ENCODE results near the gene UFSP1. TPM values are rescaled to one million over a fixed set of nuclear protein-coding genes. Genes with fewer than 3 reads are reported as not detected.

Gene UFSP1
- total RNA-seq, 1 experiment from 2014 or later: 6.1 TPM

DNA sequence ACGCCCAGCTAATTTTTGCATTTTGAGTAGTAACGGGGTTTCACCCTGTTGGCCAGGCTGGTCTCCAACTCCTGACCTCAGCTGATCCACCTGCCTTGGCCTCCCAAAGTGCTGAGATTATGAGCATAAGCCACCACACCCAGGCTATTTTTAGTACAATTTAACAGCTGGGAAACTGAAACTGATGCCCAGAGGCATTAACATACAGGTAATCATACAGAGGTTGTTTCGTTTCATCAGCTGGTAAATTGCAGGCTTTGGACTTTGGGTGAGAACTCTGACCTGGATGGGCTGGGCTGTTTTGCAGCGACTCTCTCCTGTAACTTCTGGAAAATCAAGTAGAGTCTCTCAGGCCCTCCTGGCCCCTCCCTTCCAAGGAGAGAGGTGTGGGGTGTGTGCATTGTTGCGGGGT, 12.4 kb upstream of the UFSP1 start:
- no peak for DNase-seq
- H3K4me1 ChIP-seq: no peaks in the 10 kb centered on the region
- H3K4me3 ChIP-seq: no peak overlapping the region
- H3K27ac ChIP-seq: no peak overlapping the region
- no peaks in the 10 kb centered on the region for H3K9me3 ChIP-seq (replicated peaks)
- H3K36me3 ChIP-seq: no peaks in the 10 kb centered on the region
- peaks cover 5% of the 10 kb centered on the region; the same call in 1 of the 2 replicates for H3K27me3 ChIP-seq

DNA sequence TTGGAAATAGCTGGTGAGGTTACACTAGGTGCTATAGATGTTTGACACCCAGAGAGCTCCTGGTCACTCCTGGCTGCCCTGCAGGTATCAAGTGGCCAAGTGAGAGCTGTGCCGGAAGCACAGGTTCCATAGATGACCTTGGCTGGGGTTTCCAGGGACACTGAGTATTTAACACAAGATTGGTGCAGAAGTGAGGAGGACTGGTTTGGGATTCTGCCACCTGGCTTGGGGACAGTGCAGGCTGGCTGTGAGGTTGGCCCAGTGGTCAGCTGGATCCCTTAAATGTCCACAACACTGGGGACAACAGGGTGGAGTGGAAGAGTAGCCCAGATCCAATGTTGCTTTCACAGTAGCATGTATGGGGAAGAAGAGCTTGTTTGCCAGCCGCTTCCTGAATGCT, 11.5 kb upstream of the UFSP1 start:
- Histone ChIP-seq H3K36me3 (no peaks in the 10 kb centered on the region), H3K9me3 (replicated peaks) (no peaks in the 10 kb centered on the region), H3K4me1 (no peaks in the 10 kb centered on the region), H3K4me3 (no peak overlapping the region), H3K27me3 (peaks cover 11% of the 10 kb centered on the region), H3K27ac (no peak overlapping the region)
- DNase-seq: no peak

- DNase-seq: no peak
- Histone ChIP-seq H3K36me3 (no peaks in the 10 kb centered on the region), H3K4me1 (no peaks in the 10 kb centered on the region), H3K27ac (no peak overlapping the region), H3K4me3 (no peak overlapping the region), H3K9me3 (replicated peaks) (no peaks in the 10 kb centered on the region), H3K27me3 (peaks cover 16% of the 10 kb centered on the region)
These were observed 9.9 kb upstream of the UFSP1 start for GRCh38 chr7:100899432-100899831.

- no peaks in the 10 kb centered on the region for H3K36me3 ChIP-seq
- H3K4me1 ChIP-seq: no peaks in the 10 kb centered on the region
- no peak for DNase-seq
- H3K9me3 ChIP-seq (replicated peaks): no peaks in the 10 kb centered on the region
- H3K4me3 ChIP-seq: no peak overlapping the region
- no peak overlapping the region for H3K27ac ChIP-seq
- peaks cover 16% of the 10 kb centered on the region for H3K27me3 ChIP-seq
These were observed 8.4 kb upstream of the UFSP1 start for GRCh38 chr7:100897772-100898454.

GRCh38 chr7:100896732-100897608, 7.5 kb upstream of the UFSP1 start:
- Histone ChIP-seq H3K9me3 (replicated peaks) (no peaks in the 10 kb centered on the region), H3K36me3 (no peaks in the 10 kb centered on the region), H3K4me1 (no peaks in the 10 kb centered on the region), H3K27me3 (peaks cover 11% of the 10 kb centered on the region), H3K4me3 (no peak overlapping the region), H3K27ac (no peak overlapping the region)
- peak in 1 of 2 experiments; percentile 42 for DNase-seq

DNA sequence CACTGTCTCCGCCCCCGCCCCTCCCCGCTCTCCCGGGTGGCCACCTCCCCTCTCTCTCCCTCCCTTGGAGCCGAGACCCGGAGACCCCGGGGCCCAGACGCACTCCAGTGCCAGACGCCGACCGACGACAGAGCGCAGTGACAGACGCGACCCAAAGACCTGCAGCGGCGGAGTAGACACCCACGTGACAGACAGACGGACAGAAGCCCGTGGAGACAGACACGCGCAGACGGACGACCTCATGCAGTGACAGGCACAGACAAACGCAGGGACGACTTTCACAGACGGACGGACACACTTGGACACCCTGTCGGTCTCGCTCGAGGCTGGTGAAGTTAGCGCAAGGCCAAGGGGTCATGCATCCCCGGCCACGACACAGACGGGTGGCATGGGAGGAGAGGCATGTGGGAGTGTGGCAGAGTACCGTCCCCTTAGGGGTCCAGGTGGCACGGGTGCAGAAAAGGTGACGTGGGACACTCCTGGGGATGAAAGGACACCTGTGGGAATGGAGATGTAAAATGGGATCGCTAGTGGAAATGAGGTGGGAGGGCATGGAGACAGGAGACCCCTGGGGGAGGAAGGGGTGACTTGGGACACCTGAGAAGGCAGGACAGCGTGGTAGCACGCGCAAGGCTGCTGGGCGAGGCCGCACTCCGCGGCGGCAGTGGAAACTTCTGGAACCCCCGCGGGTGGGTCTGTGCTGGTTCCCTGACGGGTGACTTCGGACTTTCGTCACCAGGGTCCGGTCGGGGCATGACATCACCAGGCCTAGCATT, 6.6 kb upstream of the UFSP1 start:
- DNase-seq: peak; percentile 31 to 36
- Histone ChIP-seq H3K4me3 (no peak overlapping the region), H3K27ac (no peak overlapping the region), H3K36me3 (no peaks in the 10 kb centered on the region), H3K9me3 (replicated peaks) (no peaks in the 10 kb centered on the region), H3K27me3 (peaks cover 11% of the 10 kb centered on the region), H3K4me1 (no peaks in the 10 kb centered on the region; the same call in 1 of the 2 replicates)

DNA sequence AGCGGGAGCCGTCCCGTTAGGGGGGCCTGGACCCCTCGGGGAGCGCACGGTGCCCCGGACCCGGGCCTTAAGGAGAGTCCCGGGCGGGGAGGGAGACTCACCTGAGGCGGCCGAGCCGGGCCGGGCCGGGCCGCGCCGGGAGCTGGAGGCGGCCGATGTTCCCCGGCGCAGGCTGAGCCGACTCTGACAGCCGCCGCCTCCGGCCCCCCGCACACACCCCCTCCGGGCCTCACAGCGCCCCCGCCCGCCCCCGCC, 6.1 kb upstream of the UFSP1 start, which contains the start of gene ACHE:
TSS of gene ACHE (minus strand) at position 188 of the 255 bp plus-strand sequence. CDS start 1,656 bp downstream, outside the sequence.
- no peak for DNase-seq
- peak within 1 kb of the TSS; percentile 50 for H3K4me3 ChIP-seq
- H3K36me3 ChIP-seq: no peaks in the 10 kb centered on the region
- H3K27ac ChIP-seq: no peak within 1 kb of the TSS
- no peaks in the 10 kb centered on the region for H3K9me3 ChIP-seq (replicated peaks)
- no peaks in the 10 kb centered on the region; the same call in 1 of the 2 replicates for H3K4me1 ChIP-seq
- peaks cover 11% of the 10 kb centered on the region for H3K27me3 ChIP-seq

DNA sequence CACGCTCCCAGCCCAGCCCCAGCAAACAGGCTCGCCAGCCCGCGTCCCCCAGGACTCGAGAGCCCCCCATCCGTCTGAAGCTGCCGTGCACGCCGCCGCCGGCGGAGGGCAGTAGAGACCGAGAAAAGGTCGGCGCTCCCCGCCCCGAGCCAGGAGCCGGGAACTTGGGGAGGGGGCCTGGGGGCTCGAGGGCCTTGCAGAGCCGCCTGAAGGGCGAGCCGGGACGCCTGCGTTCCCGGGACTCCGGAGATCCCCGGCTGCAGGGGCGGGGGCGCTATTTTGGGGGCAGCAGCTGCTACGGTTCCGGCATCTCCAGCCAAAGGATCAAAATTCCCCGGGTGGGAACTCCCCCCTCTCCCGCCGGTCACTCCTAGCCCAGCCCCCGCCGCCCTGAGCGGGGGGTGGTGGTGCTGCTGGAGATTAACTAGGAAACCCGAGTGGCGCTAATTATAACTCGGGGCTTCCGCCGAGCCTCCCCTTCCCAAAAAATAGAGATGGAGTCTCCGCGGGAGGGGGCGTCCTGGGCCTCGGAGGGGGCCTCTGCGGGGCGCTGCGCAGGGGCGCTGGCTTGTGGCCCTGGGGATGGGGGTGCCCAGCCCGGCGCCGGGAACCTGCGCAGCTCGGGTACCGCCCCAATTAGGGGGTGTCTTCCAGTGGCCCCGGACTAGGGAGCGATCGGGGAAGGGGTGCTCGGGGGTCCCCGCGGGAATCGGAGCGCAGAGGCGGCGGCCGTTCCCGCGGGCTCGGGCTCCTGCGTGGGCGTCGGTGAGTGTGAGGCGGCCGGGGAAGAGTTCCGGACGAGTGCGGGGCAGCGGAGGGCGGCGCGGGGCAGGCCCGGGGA, 5.6 kb upstream of the UFSP1 start:
- H3K9me3 ChIP-seq (replicated peaks): no peaks in the 10 kb centered on the region
- peaks cover 11% of the 10 kb centered on the region for H3K27me3 ChIP-seq
- DNase-seq: peak; percentile 61 to 76
- no peaks in the 10 kb centered on the region; the same call in 1 of the 2 replicates for H3K4me1 ChIP-seq
- no peaks in the 10 kb centered on the region for H3K36me3 ChIP-seq
- H3K4me3 ChIP-seq: peak overlapping the region; percentile 50
- H3K27ac ChIP-seq: no peak overlapping the region

- DNase-seq: no peak
- Histone ChIP-seq H3K9me3 (replicated peaks) (no peaks in the 10 kb centered on the region), H3K4me3 (peak overlapping the region; percentile 50), H3K36me3 (peaks cover 1% of the 10 kb centered on the region), H3K27ac (no peak overlapping the region), H3K27me3 (peaks cover 11% of the 10 kb centered on the region), H3K4me1 (no peaks in the 10 kb centered on the region; the same call in 1 of the 2 replicates)
These were observed 4.6 kb upstream of the UFSP1 start for GRCh38 chr7:100893910-100894721.

- H3K36me3 ChIP-seq: peaks cover 8% of the 10 kb centered on the region
- H3K27ac ChIP-seq: no peak overlapping the region
- no peaks in the 10 kb centered on the region; the same call in 1 of the 2 replicates for H3K4me1 ChIP-seq
- no peaks in the 10 kb centered on the region for H3K9me3 ChIP-seq (replicated peaks)
- H3K4me3 ChIP-seq: no peak overlapping the region
- DNase-seq: no peak
- peaks cover 11% of the 10 kb centered on the region for H3K27me3 ChIP-seq
These were observed 3.9 kb upstream of the UFSP1 start for GRCh38 chr7:100893318-100893895.

- DNase-seq: no peak
These were observed 3.1 kb upstream of the UFSP1 start for GRCh38 chr7:100892364-100893317.

GRCh38 chr7:100891568-100892247, 2.2 kb upstream of the UFSP1 start:
- Histone ChIP-seq H3K27ac (no peak overlapping the region), H3K4me1 (no peaks in the 10 kb centered on the region; the same call in 1 of the 2 replicates), H3K4me3 (no peak overlapping the region), H3K36me3 (peaks cover 25% of the 10 kb centered on the region), H3K27me3 (peaks cover 11% of the 10 kb centered on the region), H3K9me3 (replicated peaks) (no peaks in the 10 kb centered on the region)
- DNase-seq: no peak

More at GRCh38 chr7:100892364-100893317, 3.1 kb upstream of the UFSP1 start:
- H3K27ac ChIP-seq: no peak overlapping the region
- H3K27me3 ChIP-seq: peaks cover 11% of the 10 kb centered on the region
- H3K36me3 ChIP-seq: peaks cover 16% of the 10 kb centered on the region
- no peaks in the 10 kb centered on the region for H3K9me3 ChIP-seq (replicated peaks)
- no peaks in the 10 kb centered on the region; the same call in 1 of the 2 replicates for H3K4me1 ChIP-seq
- no peak overlapping the region for H3K4me3 ChIP-seq
